ENCODE results near the gene SH3RF1.

GRCh38 chr4:169153481-169154087, 117.2 kb downstream of the SH3RF1 start:
- TF ChIP-seq CTCF (IDR thresholded peaks at IDR 0.05; ENCODE audit: low read depth, low read length, poor library complexity, severe bottlenecking), result no peak
- TF ChIP-seq EZH2phosphoT487 (IDR thresholded peaks at IDR 0.05; ENCODE audit: borderline replicate concordance, low read length), result no peak

Data from DOHH2 (cell line).